H4 (cell line): ENCODE measurements around the gene CACNA1C. TPM values are rescaled to one million over a fixed set of nuclear protein-coding genes. Genes with fewer than 3 reads are reported as not detected.
"Not testable (repeated sequence)": the region's sequence is repeated elsewhere in the genome, so short reads cannot be mapped to it uniquely, and the experiment has no call there.

ENCODE experiments used
- DNase-seq: peaks from one replicate; pipeline ENCODE4 v3.0.0-alpha.2; 2015; ENCODE audit warnings: low spot score
- total RNA-seq: library from RNA; depleted of rRNA; stranded (reverse); fragments of >200 nt; shearing (Covaris generic); gene quantifications from 2 replicates; pipeline ENCODE4 v1.2.3, GENCODE V29; 2014

The CACNA1C gene
- total RNA-seq, 1 experiment from 2014 or later = 1.5 TPM

- DNase-seq = no peak
Measured at GRCh38 chr12:2076196-2076570, 23.4 kb downstream of the CACNA1C start.

- no peak for DNase-seq
Measured at GRCh38 chr12:2076728-2077127, 23.9 kb downstream of the CACNA1C start.

GRCh38 chr12:2080604-2081003 lies 27.8 kb downstream of the CACNA1C start:
- no peak for DNase-seq

- DNase-seq = no peak
Measured at GRCh38 chr12:2082321-2082720, 29.5 kb downstream of the CACNA1C start.

GRCh38 chr12:2083008-2083407 lies 30.2 kb downstream of the CACNA1C start:
- no peak for DNase-seq

GRCh38 chr12:2083561-2083960 lies 30.8 kb downstream of the CACNA1C start:
- no peak for DNase-seq

- no peak for DNase-seq
Measured at GRCh38 chr12:2084553-2085296, 31.9 kb downstream of the CACNA1C start.

GRCh38 chr12:2092354-2092753 lies 39.6 kb downstream of the CACNA1C start:
- DNase-seq = no peak

- DNase-seq = peak; percentile 31
Measured at GRCh38 chr12:2092890-2093289, 40.1 kb downstream of the CACNA1C start.

- no peak for DNase-seq
Measured at GRCh38 chr12:2094597-2094996, 41.8 kb downstream of the CACNA1C start.

GRCh38 chr12:2095878-2096277 lies 43.1 kb downstream of the CACNA1C start:
- DNase-seq = no peak

GRCh38 chr12:2097617-2098016 lies 44.8 kb downstream of the CACNA1C start:
- DNase-seq = no peak

- DNase-seq = no peak
Measured at GRCh38 chr12:2098852-2099251, 46.1 kb downstream of the CACNA1C start.

GRCh38 chr12:2099595-2099994 lies 46.8 kb downstream of the CACNA1C start:
- no peak for DNase-seq

- DNase-seq = no peak
Measured at GRCh38 chr12:2101359-2101758, 48.6 kb downstream of the CACNA1C start.

- DNase-seq = no peak
Measured at GRCh38 chr12:2101771-2102170, 49.0 kb downstream of the CACNA1C start.

- DNase-seq = not testable (repeated sequence)
Measured at GRCh38 chr12:2102736-2103135, 49.9 kb downstream of the CACNA1C start.

- DNase-seq = not testable (repeated sequence)
Measured at GRCh38 chr12:2105387-2105786, 52.6 kb downstream of the CACNA1C start.

- no peak for DNase-seq
Measured at GRCh38 chr12:2108166-2108565, 55.4 kb downstream of the CACNA1C start.

GRCh38 chr12:2108975-2109671 lies 56.3 kb downstream of the CACNA1C start:
- DNase-seq = no peak

- DNase-seq = no peak
Measured at GRCh38 chr12:2110127-2110526, 57.3 kb downstream of the CACNA1C start.

- DNase-seq = no peak
Measured at GRCh38 chr12:2110849-2111566, 58.2 kb downstream of the CACNA1C start.

GRCh38 chr12:2111826-2112225 lies 59.0 kb downstream of the CACNA1C start:
- DNase-seq = no peak
